Measurements from ENCODE around the gene DLL1. TPM values are rescaled to one million over a fixed set of nuclear protein-coding genes. Genes with fewer than 3 reads are reported as not detected.

The DLL1 gene
- total RNA-seq, 2 experiments from 2014 or later: not detected

GRCh38 chr6:170236131-170236836 lies 54.6 kb downstream of the DLL1 start:
- Histone ChIP-seq H3K9me2 (ENCODE audit: insufficient read depth, low read length) (no peaks in the 10 kb centered on the region), H2AFZ (ENCODE audit: low read length) (no peak overlapping the region), H3K4me3 (ENCODE audit: low read depth, low read length, poor library complexity, severe bottlenecking) (no peak overlapping the region), H4K20me1 (ENCODE audit: insufficient read depth, low read length) (no peaks in the 10 kb centered on the region), H3K4me1 (ENCODE audit: insufficient read depth, low read length, poor library complexity, severe bottlenecking) (no peaks in the 10 kb centered on the region), H3K27ac (ENCODE audit: low read depth, low read length, poor library complexity, severe bottlenecking) (no peak overlapping the region), H3K79me2 (ENCODE audit: insufficient read depth, low read depth, low read length) (no peaks in the 10 kb centered on the region), H3K9me3 (ENCODE audit: low read length) (no peaks in the 10 kb centered on the region), H3K4me2 (ENCODE audit: low read length) (no peak overlapping the region), H3K36me3 (ENCODE audit: insufficient read depth, low read length) (no peaks in the 10 kb centered on the region)
- POLR2A ChIA-PET: no interaction called here
- no TSS peak for BruUV-seq (replicated peaks)
- CTCF ChIA-PET (ENCODE audit: unreplicated experiment): no interaction called here
- DNase-seq (ENCODE audit: low spot score): no peak
- intact Hi-C loops (cut with micrococcal nuclease; ENCODE audit: unreplicated experiment): no loop called here
- TF ChIP-seq, protein P1, sequence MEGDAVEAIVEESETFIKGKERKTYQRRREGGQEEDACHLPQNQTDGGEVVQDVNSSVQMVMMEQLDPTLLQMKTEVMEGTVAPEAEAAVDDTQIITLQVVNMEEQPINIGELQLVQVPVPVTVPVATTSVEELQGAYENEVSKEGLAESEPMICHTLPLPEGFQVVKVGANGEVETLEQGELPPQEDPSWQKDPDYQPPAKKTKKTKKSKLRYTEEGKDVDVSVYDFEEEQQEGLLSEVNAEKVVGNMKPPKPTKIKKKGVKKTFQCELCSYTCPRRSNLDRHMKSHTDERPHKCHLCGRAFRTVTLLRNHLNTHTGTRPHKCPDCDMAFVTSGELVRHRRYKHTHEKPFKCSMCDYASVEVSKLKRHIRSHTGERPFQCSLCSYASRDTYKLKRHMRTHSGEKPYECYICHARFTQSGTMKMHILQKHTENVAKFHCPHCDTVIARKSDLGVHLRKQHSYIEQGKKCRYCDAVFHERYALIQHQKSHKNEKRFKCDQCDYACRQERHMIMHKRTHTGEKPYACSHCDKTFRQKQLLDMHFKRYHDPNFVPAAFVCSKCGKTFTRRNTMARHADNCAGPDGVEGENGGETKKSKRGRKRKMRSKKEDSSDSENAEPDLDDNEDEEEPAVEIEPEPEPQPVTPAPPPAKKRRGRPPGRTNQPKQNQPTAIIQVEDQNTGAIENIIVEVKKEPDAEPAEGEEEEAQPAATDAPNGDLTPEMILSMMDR (conservative IDR thresholded peaks at IDR 0.05; ENCODE audit: low read length): no peak
- TF ChIP-seq EZH2phosphoT487 (IDR thresholded peaks at IDR 0.05; ENCODE audit: borderline replicate concordance, low read depth, low read length): no peak

GRCh38 chr6:170235391-170236125 lies 55.3 kb downstream of the DLL1 start:
- Histone ChIP-seq H3K36me3 (ENCODE audit: insufficient read depth, low read length) (no peaks in the 10 kb centered on the region), H3K9me2 (ENCODE audit: insufficient read depth, low read length) (no peaks in the 10 kb centered on the region), H3K9me3 (ENCODE audit: low read length) (no peaks in the 10 kb centered on the region), H3K27ac (ENCODE audit: low read depth, low read length, poor library complexity, severe bottlenecking) (no peak overlapping the region), H3K79me2 (ENCODE audit: insufficient read depth, low read depth, low read length) (no peaks in the 10 kb centered on the region), H3K4me1 (ENCODE audit: insufficient read depth, low read length, poor library complexity, severe bottlenecking) (no peaks in the 10 kb centered on the region), H3K4me2 (ENCODE audit: low read length) (no peak overlapping the region), H2AFZ (ENCODE audit: low read length) (no peak overlapping the region), H3K4me3 (ENCODE audit: low read depth, low read length, poor library complexity, severe bottlenecking) (no peak overlapping the region), H4K20me1 (ENCODE audit: insufficient read depth, low read length) (no peaks in the 10 kb centered on the region)
- ChIA-PET POLR2A (no interaction called here), CTCF (ENCODE audit: unreplicated experiment) (no interaction called here)
- intact Hi-C loops (cut with micrococcal nuclease; ENCODE audit: unreplicated experiment): no loop called here
- no peak for DNase-seq (ENCODE audit: low spot score)
- TF ChIP-seq, protein P1 (conservative IDR thresholded peaks at IDR 0.05; ENCODE audit: low read length): no peak
- TF ChIP-seq EZH2phosphoT487 (IDR thresholded peaks at IDR 0.05; ENCODE audit: borderline replicate concordance, low read depth, low read length): no peak
- no TSS peak for BruUV-seq (replicated peaks)

- no peaks in the 10 kb centered on the region for H3K4me1 ChIP-seq (ENCODE audit: insufficient read depth, low read length, poor library complexity, severe bottlenecking)
- CTCF ChIA-PET (ENCODE audit: unreplicated experiment): no interaction called here
- POLR2A ChIA-PET: no interaction called here
- H3K27ac ChIP-seq (ENCODE audit: low read depth, low read length, poor library complexity, severe bottlenecking): no peak overlapping the region
- TF ChIP-seq, protein P1 (conservative IDR thresholded peaks at IDR 0.05; ENCODE audit: low read length): no peak
- TF ChIP-seq EZH2phosphoT487 (IDR thresholded peaks at IDR 0.05; ENCODE audit: borderline replicate concordance, low read depth, low read length): no peak
- intact Hi-C loops (cut with micrococcal nuclease; ENCODE audit: unreplicated experiment): no loop called here
- BruUV-seq (replicated peaks): no TSS peak
- DNase-seq (ENCODE audit: low spot score): no peak
- no peaks in the 10 kb centered on the region for H3K36me3 ChIP-seq (ENCODE audit: insufficient read depth, low read length)
- no peak overlapping the region for H3K4me3 ChIP-seq (ENCODE audit: low read depth, low read length, poor library complexity, severe bottlenecking)
- H3K79me2 ChIP-seq (ENCODE audit: insufficient read depth, low read depth, low read length): no peaks in the 10 kb centered on the region
- H3K9me3 ChIP-seq (ENCODE audit: low read length): no peaks in the 10 kb centered on the region
- no peak overlapping the region for H2AFZ ChIP-seq (ENCODE audit: low read length)
- H3K4me2 ChIP-seq (ENCODE audit: low read length): no peak overlapping the region
- H3K9me2 ChIP-seq (ENCODE audit: insufficient read depth, low read length): no peaks in the 10 kb centered on the region
- no peaks in the 10 kb centered on the region for H4K20me1 ChIP-seq (ENCODE audit: insufficient read depth, low read length)
Measured at GRCh38 chr6:170234419-170234818, 56.5 kb downstream of the DLL1 start.

Data from OCI-LY7 (cell line).